Right ventricle myocardium superior (tissue), 1 donor: ENCODE measurements around the gene LTBR. TPM values are rescaled to one million over a fixed set of nuclear protein-coding genes. Genes with fewer than 3 reads are reported as not detected.

Experiments used
- ATAC-seq: fragments of 200-7000 bp; cut with Tn5 transposase; one replicate; pipeline ENCODE4 v1.9.1; 2020; ENCODE audit warnings: mild to moderate bottlenecking; ENCODE audit not compliant: poor library complexity
- DNase-seq: peaks from one replicate; pipeline ENCODE4 v3.0.0-alpha.2; 2020
- intact Hi-C: fragments of 100-400 bp; cut with DNase I; formaldehyde crosslinking; loops from one replicate; pipeline ENCODE4 v1.11.2; 2022
- total RNA-seq: library from RNA; stranded (reverse); fragmentation: NEBNext Ultra II Directional; extraction: Animal tissue kit (Norgen Biotek cat#: 25700); gene quantifications from one replicate; pipeline ENCODE4 v1.2.1, GENCODE V29; 2021
- donor health status: DM: no; HTN: yes; CAD: no; lungs with severe emphysema.

The LTBR gene
- total RNA-seq, 1 donor from 2014 or later, result 23.2 TPM

GRCh38 chr12:6434205-6435140 lies 50.5 kb downstream of the LTBR start:
- DNase-seq, result no peak
- intact Hi-C loops, result no loop called here
- no peak for ATAC-seq

GRCh38 chr12:6435961-6436715 lies 52.2 kb downstream of the LTBR start:
- intact Hi-C loops, result no loop called here
- ATAC-seq, result no peak
- DNase-seq, result no peak

GRCh38 chr12:6437586-6437985 lies 53.6 kb downstream of the LTBR start:
- ATAC-seq (no peak), DNase-seq (no peak)
- intact Hi-C loops, result no loop called here

GRCh38 chr12:6438345-6438744 lies 54.4 kb downstream of the LTBR start:
- no peak for DNase-seq

GRCh38 chr12:6440391-6440790 lies 56.4 kb downstream of the LTBR start:
- intact Hi-C loops, result no loop called here

More at GRCh38 chr12:6438345-6438744, 54.4 kb downstream of the LTBR start:
- intact Hi-C loops, result no loop called here
- no peak for ATAC-seq

More at GRCh38 chr12:6440391-6440790, 56.4 kb downstream of the LTBR start:
- DNase-seq (no peak), ATAC-seq (no peak)

Other genes starting within 250 kb of the LTBR start
- gene CD9, start 183.8 kb upstream of the LTBR start, total RNA-seq, result 51.9 TPM
- 0.22 TPM for gene PLEKHG6, start 73.5 kb upstream of the LTBR start, total RNA-seq
- gene TNFRSF1A, start 42.1 kb upstream of the LTBR start, total RNA-seq, result 47.9 TPM
- not detected for gene SCNN1A, start 8.6 kb upstream of the LTBR start, total RNA-seq
- gene CD27, start 60.8 kb downstream of the LTBR start, total RNA-seq, result 0.30 TPM
- gene TAPBPL, start 67.9 kb downstream of the LTBR start, total RNA-seq, result 11.1 TPM
- gene VAMP1, start 86.5 kb downstream of the LTBR start, total RNA-seq, result 3.2 TPM
- gene MRPL51, start 109.1 kb downstream of the LTBR start, total RNA-seq, result 280 TPM
- 8.9 TPM for gene NCAPD2, start 109.9 kb downstream of the LTBR start, total RNA-seq
- gene GAPDH, start 150.4 kb downstream of the LTBR start, total RNA-seq, result 4,109 TPM
- gene IFFO1, start 171.9 kb downstream of the LTBR start, total RNA-seq, result 14.1 TPM
- gene NOP2, start 184.1 kb downstream of the LTBR start, total RNA-seq, result 14.8 TPM
- 142 TPM for gene CHD4, start 223.2 kb downstream of the LTBR start, total RNA-seq